GM23248 (cell line): ENCODE data around the gene SS18L1. TPM values are rescaled to one million over a fixed set of nuclear protein-coding genes. Genes with fewer than 3 reads are reported as not detected.

Experiments used
- DNase-seq: peaks from one replicate; pipeline ENCODE4 v3.0.0-alpha.2; 2015
- H2AFZ ChIP-seq: fragments of 200-600 bp; sonication (generic); 2 replicates; pipeline ENCODE4 v1.6.1; 2016; ENCODE audit warnings: antibody characterized with exemption
- H3F3A ChIP-seq: fragments of 200-600 bp; sonication (generic); 2 replicates; pipeline ENCODE4 v1.6.1; 2016; ENCODE audit warnings: mild to moderate bottlenecking, antibody characterized with exemption, mixed run types; ENCODE audit not compliant: insufficient read depth
- H3K27ac ChIP-seq: fragments of 200-600 bp; sonication (generic); 2 replicates; pipeline ENCODE4 v1.5.1; 2016; ENCODE audit warnings: mild to moderate bottlenecking
- H3K27me3 ChIP-seq: fragments of 200-600 bp; sonication (generic); replicated peaks from 2 replicates; pipeline ENCODE4 v1.6.1; 2016; ENCODE audit warnings: mild to moderate bottlenecking; ENCODE audit not compliant: insufficient read depth
- H3K36me3 ChIP-seq: fragments of 200-600 bp; sonication (generic); 2 replicates; pipeline ENCODE4 v1.6.1; 2016; ENCODE audit warnings: low read depth, mild to moderate bottlenecking
- H3K4me1 ChIP-seq: fragments of 200-600 bp; sonication (generic); 2 replicates; pipeline ENCODE4 v1.6.1; 2016; ENCODE audit warnings: mild to moderate bottlenecking; ENCODE audit not compliant: insufficient read depth
- H3K4me2 ChIP-seq: fragments of 200-600 bp; sonication (generic); one replicate; pipeline ENCODE4 v1.6.1; 2016; ENCODE audit warnings: mild to moderate bottlenecking; ENCODE audit not compliant: unreplicated experiment
- H3K4me3 ChIP-seq: fragments of 200-600 bp; sonication (generic); 2 replicates; pipeline ENCODE4 v1.5.1; 2016; ENCODE audit warnings: mild to moderate bottlenecking
- H3K79me2 ChIP-seq: fragments of 200-600 bp; sonication (generic); 2 replicates; pipeline ENCODE4 v1.6.1; 2016; ENCODE audit warnings: mild to moderate bottlenecking; ENCODE audit not compliant: insufficient read depth
- H3K9ac ChIP-seq: fragments of 200-600 bp; sonication (generic); 2 replicates; pipeline ENCODE4 v1.6.1; 2016; ENCODE audit warnings: mild to moderate bottlenecking
- H3K9me2 ChIP-seq: fragments of 200-600 bp; sonication (generic); 2 replicates; pipeline ENCODE4 v1.6.1; 2016; ENCODE audit warnings: mixed run types, mild to moderate bottlenecking, moderate library complexity; ENCODE audit not compliant: insufficient read depth
- H3K9me3 ChIP-seq: fragments of 200-600 bp; sonication (generic); one replicate; pipeline ENCODE4 v1.6.1; 2017; ENCODE audit warnings: low read depth
- H4K20me1 ChIP-seq: fragments of 200-600 bp; sonication (generic); 2 replicates; pipeline ENCODE4 v1.6.0; 2016; ENCODE audit not compliant: insufficient read depth
- EZH2 ChIP-seq: fragments of 200-600 bp; sonication (generic); IDR thresholded peaks from 2 replicates; pipeline ENCODE4 v1.6.1; 2018; ENCODE audit warnings: antibody characterized with exemption, mild to moderate bottlenecking; ENCODE audit not compliant: insufficient read depth, poor library complexity, severe bottlenecking
- EZH2phosphoT487 ChIP-seq: fragments of 200-600 bp; sonication (generic); IDR thresholded peaks from 2 replicates; pipeline ENCODE4 v1.6.1; 2018; ENCODE audit warnings: antibody characterized with exemption, moderate library complexity, mild to moderate bottlenecking, low read depth; ENCODE audit not compliant: insufficient read depth
- WGBS, 2 experiments: methylation state at CpG; one replicate each; pipeline ENCODE4 v1.1.6; 2015 to 2017; ENCODE audit warnings: low lambda C conversion rate in 2 of 2, low coverage in 1 of 2; ENCODE audit errors: missing lambda C conversion rate in 2 of 2; 5-methylcytosine and 5-hydroxymethylcytosine counted together
- in situ Hi-C: fragments of 300-500 bp; cut with MboI; formaldehyde crosslinking; loops from 2 replicates; pipeline ENCODE4 v1.15.0; 2020
- polyA plus RNA-seq: library from polyadenylated mRNA; unstranded; fragments of >200 nt; fragmentation: Nextera tagmentation; extraction: Ambion mirVana; gene quantifications from 2 replicates; pipeline ENCODE4 v1.2.1, GENCODE V29; 2016
- total RNA-seq: library from RNA; depleted of rRNA; stranded (reverse); fragments of >200 nt; shearing (Covaris generic); gene quantifications from 2 replicates; pipeline ENCODE4 v1.2.3, GENCODE V29; 2014

The SS18L1 gene
- total and polyA plus RNA-seq, 2 experiments from 2014 or later: 2.3 to 8.8 TPM

DNA sequence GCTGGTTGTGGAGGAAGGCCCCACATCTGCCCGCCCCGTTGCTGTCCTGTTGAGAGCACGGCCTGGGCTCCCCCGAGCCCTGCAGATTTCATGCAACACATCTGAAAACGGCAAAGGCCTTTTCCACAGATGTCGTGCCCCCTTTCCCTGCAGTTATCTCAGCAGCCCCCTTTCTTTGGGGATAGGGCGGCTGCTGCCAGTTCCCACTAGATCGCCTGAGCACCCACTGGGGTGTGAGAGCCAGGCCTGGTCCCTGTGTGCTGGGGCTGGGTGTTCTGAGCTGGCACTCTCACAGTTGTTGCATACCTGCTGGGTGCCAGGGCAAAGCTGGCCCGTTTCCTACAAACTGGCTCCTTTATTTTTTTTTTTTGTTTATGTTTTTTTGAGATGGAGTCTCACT, 27.0 kb downstream of the SS18L1 start:
- no peaks in the 10 kb centered on the region for H4K20me1 ChIP-seq
- H3K9me3 ChIP-seq: no peaks in the 10 kb centered on the region
- H3K36me3 ChIP-seq: peaks cover 3% of the 10 kb centered on the region; the same call in 1 of the 2 replicates
- no peaks in the 10 kb centered on the region for H3F3A ChIP-seq
- DNase-seq: no peak
- H3K4me3 ChIP-seq: no peak overlapping the region
- H3K4me2 ChIP-seq: no peak overlapping the region
- no peaks in the 10 kb centered on the region for H3K27me3 ChIP-seq
- H3K27ac ChIP-seq: no peak overlapping the region
- H3K4me1 ChIP-seq: no peaks in the 10 kb centered on the region
- H3K9me2 ChIP-seq: no peaks in the 10 kb centered on the region
- H2AFZ ChIP-seq: no peak overlapping the region
- in situ Hi-C loops: no loop called here
- no peak for TF ChIP-seq EZH2phosphoT487
- TF ChIP-seq EZH2: no peak
- no peaks in the 10 kb centered on the region for H3K79me2 ChIP-seq
- 85 to 87% methylated on average over 9 of the region's 9 CpGs for WGBS, 2 experiments
- H3K9ac ChIP-seq: no peak overlapping the region

- Histone ChIP-seq H3K9me3 (no peaks in the 10 kb centered on the region), H3K4me2 (no peak overlapping the region), H3K36me3 (peaks cover 3% of the 10 kb centered on the region; the same call in 1 of the 2 replicates), H3K9me2 (no peaks in the 10 kb centered on the region), H3F3A (no peaks in the 10 kb centered on the region), H3K4me3 (no peak overlapping the region), H3K4me1 (no peaks in the 10 kb centered on the region), H3K27ac (no peak overlapping the region), H4K20me1 (no peaks in the 10 kb centered on the region), H3K79me2 (no peaks in the 10 kb centered on the region), H2AFZ (no peak overlapping the region), H3K27me3 (no peaks in the 10 kb centered on the region), H3K9ac (no peak overlapping the region)
- 95 to 96% methylated on average over 8 of the region's 8 CpGs for WGBS, 2 experiments
- DNase-seq: no peak
- in situ Hi-C loops: no loop called here
- TF ChIP-seq EZH2phosphoT487: no peak
- TF ChIP-seq EZH2: no peak
Observed at GRCh38 chr20:62171245-62171644, 27.7 kb downstream of the SS18L1 start.

GRCh38 chr20:62172666-62173065, 29.1 kb downstream of the SS18L1 start:
- DNase-seq: no peak
- H3K9me3 ChIP-seq: no peaks in the 10 kb centered on the region
- no peaks in the 10 kb centered on the region for H3K4me1 ChIP-seq
- H2AFZ ChIP-seq: no peak overlapping the region
- no peak overlapping the region for H3K4me3 ChIP-seq
- no peak overlapping the region for H3K4me2 ChIP-seq
- no peak overlapping the region for H3K9ac ChIP-seq
- no peak for TF ChIP-seq EZH2phosphoT487
- no peak for TF ChIP-seq EZH2
- H3K27me3 ChIP-seq: no peaks in the 10 kb centered on the region
- H4K20me1 ChIP-seq: no peaks in the 10 kb centered on the region
- H3F3A ChIP-seq: no peaks in the 10 kb centered on the region
- H3K9me2 ChIP-seq: no peaks in the 10 kb centered on the region
- no peak overlapping the region for H3K27ac ChIP-seq
- in situ Hi-C loops: no loop called here
- no peaks in the 10 kb centered on the region for H3K79me2 ChIP-seq
- H3K36me3 ChIP-seq: peaks cover 3% of the 10 kb centered on the region; the same call in 1 of the 2 replicates
- WGBS, 2 experiments: 95 to 100% methylated on average over 9 to 18 of the region's 18 CpGs

GRCh38 chr20:62174021-62174804, 30.6 kb downstream of the SS18L1 start:
- Histone ChIP-seq H2AFZ (no peak overlapping the region), H3K27me3 (no peaks in the 10 kb centered on the region), H3K79me2 (no peaks in the 10 kb centered on the region), H3K9ac (no peak overlapping the region), H3F3A (no peaks in the 10 kb centered on the region), H3K4me2 (no peak overlapping the region), H3K9me3 (no peaks in the 10 kb centered on the region), H3K4me3 (no peak overlapping the region), H3K27ac (no peak overlapping the region), H3K36me3 (peaks cover 3% of the 10 kb centered on the region; the same call in 1 of the 2 replicates), H4K20me1 (no peaks in the 10 kb centered on the region), H3K4me1 (no peaks in the 10 kb centered on the region), H3K9me2 (no peaks in the 10 kb centered on the region)
- DNase-seq: no peak
- no peak for TF ChIP-seq EZH2
- no peak for TF ChIP-seq EZH2phosphoT487
- in situ Hi-C loops: no loop called here
- WGBS, 2 experiments: 94 to 96% methylated on average over 28 of the region's 28 CpGs
